Left ventricle myocardium inferior (tissue), 1 donor: Measurements from ENCODE around the gene CCR8. TPM values are rescaled to one million over a fixed set of nuclear protein-coding genes. Genes with fewer than 3 reads are reported as not detected.

ENCODE experiments used
- DNase-seq: peaks from one replicate; pipeline ENCODE4 v3.0.0-alpha.2; 2020
- H3K27ac ChIP-seq: fragments of 200-600 bp; replicated peaks from 2 replicates; pipeline ENCODE4 v1.8.0; 2021
- H3K27me3 ChIP-seq: fragments of 200-600 bp; 2 replicates; pipeline ENCODE4 v1.8.0; 2021; ENCODE audit warnings: low read depth
- H3K36me3 ChIP-seq: fragments of 200-600 bp; 2 replicates; pipeline ENCODE4 v1.8.0; 2021
- H3K4me1 ChIP-seq: fragments of 200-600 bp; 2 replicates; pipeline ENCODE4 v1.8.0; 2021
- H3K4me3 ChIP-seq: fragments of 200-600 bp; 2 replicates; pipeline ENCODE4 v1.8.0; 2021; ENCODE audit warnings: mild to moderate bottlenecking, moderate library complexity
- H3K9me3 ChIP-seq: fragments of 200-600 bp; replicated peaks from 2 replicates; pipeline ENCODE4 v1.8.0; 2021
- CTCF ChIP-seq: fragments of 200-600 bp; IDR thresholded peaks from 2 replicates; pipeline ENCODE4 v1.8.0; 2021; ENCODE audit warnings: antibody characterized with exemption, mild to moderate bottlenecking, borderline replicate concordance
- intact Hi-C: fragments of 100-400 bp; cut with micrococcal nuclease; formaldehyde crosslinking; loops from one replicate; pipeline ENCODE4 v1.11.0; 2022
- total RNA-seq: library from RNA; stranded (reverse); fragmentation: NEBNext Ultra II Directional; extraction: Animal tissue kit (Norgen Biotek cat#: 25700); gene quantifications from one replicate; pipeline ENCODE4 v1.2.1, GENCODE V29; 2021
- donor health status: DM: no; HTN: yes; CAD: no; lungs with severe emphysema.

The CCR8 gene
- total RNA-seq, 1 donor from 2014 or later: not detected

- Histone ChIP-seq H3K9me3 (no peaks in the 10 kb centered on the region), H3K4me3 (no peak overlapping the region), H3K36me3 (no peaks in the 10 kb centered on the region), H3K27ac (no peak overlapping the region), H3K4me1 (no peaks in the 10 kb centered on the region), H3K27me3 (no peaks in the 10 kb centered on the region)
- no peak for TF ChIP-seq CTCF
- intact Hi-C loops: loop anchor here (5.0 kb wide), 3 partner anchors 82 to 162 kb away; no protein-coding TSS in a partner anchor
- DNase-seq: no peak
Measured at GRCh38 chr3:39289107-39289506, 40.4 kb upstream of the CCR8 start.

- no peak for DNase-seq
- H3K27ac ChIP-seq: no peak overlapping the region
- no peaks in the 10 kb centered on the region for H3K36me3 ChIP-seq
- intact Hi-C loops: no loop called here
- no peak for TF ChIP-seq CTCF
- no peaks in the 10 kb centered on the region for H3K9me3 ChIP-seq
- H3K27me3 ChIP-seq: no peaks in the 10 kb centered on the region
- no peak overlapping the region for H3K4me3 ChIP-seq
- no peaks in the 10 kb centered on the region for H3K4me1 ChIP-seq
Measured at GRCh38 chr3:39290255-39290654, 39.3 kb upstream of the CCR8 start.

GRCh38 chr3:39291903-39292329 lies 37.6 kb upstream of the CCR8 start:
- DNase-seq: peak; percentile 67
- Histone ChIP-seq H3K9me3 (no peaks in the 10 kb centered on the region), H3K27me3 (no peaks in the 10 kb centered on the region), H3K4me1 (no peaks in the 10 kb centered on the region), H3K27ac (no peak overlapping the region), H3K4me3 (no peak overlapping the region), H3K36me3 (no peaks in the 10 kb centered on the region)
- intact Hi-C loops: no loop called here
- peak; percentile 99 for TF ChIP-seq CTCF

GRCh38 chr3:39292961-39293360 lies 36.5 kb upstream of the CCR8 start:
- Histone ChIP-seq H3K4me3 (no peak overlapping the region), H3K9me3 (no peaks in the 10 kb centered on the region), H3K36me3 (no peaks in the 10 kb centered on the region), H3K27ac (no peak overlapping the region), H3K4me1 (no peaks in the 10 kb centered on the region), H3K27me3 (no peaks in the 10 kb centered on the region)
- intact Hi-C loops: no loop called here
- no peak for TF ChIP-seq CTCF
- no peak for DNase-seq

GRCh38 chr3:39294446-39295183 lies 34.9 kb upstream of the CCR8 start:
- H3K27ac ChIP-seq: no peak overlapping the region
- H3K4me1 ChIP-seq: no peaks in the 10 kb centered on the region
- peaks cover 12% of the 10 kb centered on the region for H3K9me3 ChIP-seq
- intact Hi-C loops: no loop called here
- H3K27me3 ChIP-seq: no peaks in the 10 kb centered on the region
- H3K36me3 ChIP-seq: no peaks in the 10 kb centered on the region
- TF ChIP-seq CTCF: no peak
- no peak for DNase-seq
- H3K4me3 ChIP-seq: no peak overlapping the region
